ENCODE results near the gene RABGAP1L.
A peak's percentile ranks its signal among the peaks of the same experiment; 100 is the strongest.

- peak; percentile 66; the same call in 1 of the 2 replicates for TF ChIP-seq CTCF (IDR thresholded peaks at IDR 0.05)
- no peak for TF ChIP-seq PRDM15 (CRISPR knock-in tag; IDR thresholded peaks at IDR 0.05)
- no peak for TF ChIP-seq SMAD4 (CRISPR knock-in tag; IDR thresholded peaks at IDR 0.05)
- no peak for TF ChIP-seq ZNF317 (CRISPR knock-in tag; IDR thresholded peaks at IDR 0.05; ENCODE audit: borderline replicate concordance, low read depth)
Observed at GRCh38 chr1:174114788-174115448, 44.4 kb upstream of the RABGAP1L start.
